EL (cell line): ENCODE measurements around the gene TBCK.

Source experiments
- DNase-seq: peaks from one replicate; pipeline ENCODE4 v3.0.0-alpha.2; 2016

The TBCK gene

DNA sequence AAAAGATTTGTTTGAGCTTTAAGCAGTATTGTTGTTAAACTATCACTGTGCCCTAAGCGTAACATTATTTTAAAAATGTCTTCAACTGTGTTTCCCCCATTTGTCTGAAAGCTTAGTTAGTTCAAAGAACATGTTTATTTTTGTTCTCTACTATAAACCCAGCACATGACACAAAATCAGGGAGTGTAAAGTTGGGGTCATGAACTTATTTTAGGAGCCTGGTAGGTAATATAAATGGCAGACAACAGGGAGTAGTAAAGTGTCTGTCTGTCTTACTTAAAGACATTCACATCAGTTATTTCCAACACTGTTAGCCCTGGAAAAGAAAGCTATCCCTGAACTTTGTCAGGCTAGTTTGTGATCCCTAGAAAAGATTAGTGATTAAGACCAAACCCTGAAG, 4.2 kb upstream of the TBCK start:
- DNase-seq, result no peak

DNA sequence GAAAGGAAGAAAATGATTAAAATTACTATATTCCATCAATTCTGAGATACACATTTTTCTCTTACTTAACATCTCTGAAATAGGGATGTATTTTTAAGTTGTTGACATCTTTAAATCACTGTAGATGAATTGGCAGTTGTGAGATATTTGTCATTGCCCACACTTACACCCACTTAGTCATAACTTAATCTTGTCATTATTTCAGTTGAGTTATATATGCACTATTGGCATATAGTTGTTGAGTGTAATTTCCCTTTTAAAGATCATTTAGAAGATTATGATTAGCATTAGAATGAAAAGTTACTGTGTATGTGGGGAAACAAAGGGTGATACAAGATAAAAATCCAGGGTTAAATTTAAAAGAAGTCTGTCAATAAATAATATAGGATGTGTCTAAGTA, 2.5 kb upstream of the TBCK start:
- no peak for DNase-seq

DNA sequence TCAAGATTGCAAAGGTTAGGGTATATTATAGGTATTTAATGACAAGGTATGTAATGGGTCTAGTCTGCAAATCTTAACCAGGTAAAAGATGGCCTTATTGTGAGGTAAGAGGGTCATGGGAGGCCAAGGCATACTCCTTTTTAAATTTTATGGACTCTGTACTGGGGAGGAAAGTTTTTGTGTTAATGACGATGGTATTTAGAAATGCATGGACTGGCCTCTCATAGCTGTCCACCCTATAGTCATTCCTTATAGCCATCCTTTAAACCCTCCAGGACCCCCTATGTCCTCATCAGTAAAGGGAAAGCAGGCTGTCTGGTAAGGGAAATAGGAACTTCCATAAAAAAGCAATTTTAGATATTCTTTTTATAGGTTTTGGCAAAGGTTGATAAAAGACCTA, 1.8 kb upstream of the TBCK start:
- DNase-seq, result no peak

DNA sequence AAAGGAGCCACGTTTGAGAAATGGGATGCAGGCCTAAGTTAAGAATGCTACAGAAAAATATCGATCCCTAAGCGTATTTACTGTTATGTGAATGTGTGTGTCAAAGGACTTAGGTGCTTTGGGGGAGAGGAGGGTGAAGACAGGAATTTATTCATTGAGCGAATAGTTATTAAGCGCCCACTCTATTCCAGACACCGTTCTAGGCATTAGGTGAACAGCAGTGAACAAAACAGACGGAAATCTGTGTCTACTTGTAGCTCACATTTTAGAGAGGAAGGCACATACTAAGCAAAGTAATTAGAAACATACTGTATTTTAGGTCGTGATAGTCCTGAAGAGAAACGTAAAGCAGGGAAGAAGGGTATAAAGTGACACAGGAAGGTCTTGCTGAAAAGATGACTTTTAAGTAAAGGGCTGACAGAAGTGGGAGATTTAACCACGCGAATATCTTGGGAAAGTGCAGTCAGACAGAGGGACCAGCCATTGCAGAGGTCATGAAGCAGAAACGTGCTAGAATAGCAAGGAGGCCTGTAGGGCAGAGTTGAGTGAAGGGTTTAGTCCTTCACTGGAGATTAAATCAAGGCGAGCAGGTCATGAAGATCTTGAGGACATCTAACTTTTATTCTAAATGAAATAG, 882 bp upstream of the TBCK start:
- no peak for DNase-seq

DNA sequence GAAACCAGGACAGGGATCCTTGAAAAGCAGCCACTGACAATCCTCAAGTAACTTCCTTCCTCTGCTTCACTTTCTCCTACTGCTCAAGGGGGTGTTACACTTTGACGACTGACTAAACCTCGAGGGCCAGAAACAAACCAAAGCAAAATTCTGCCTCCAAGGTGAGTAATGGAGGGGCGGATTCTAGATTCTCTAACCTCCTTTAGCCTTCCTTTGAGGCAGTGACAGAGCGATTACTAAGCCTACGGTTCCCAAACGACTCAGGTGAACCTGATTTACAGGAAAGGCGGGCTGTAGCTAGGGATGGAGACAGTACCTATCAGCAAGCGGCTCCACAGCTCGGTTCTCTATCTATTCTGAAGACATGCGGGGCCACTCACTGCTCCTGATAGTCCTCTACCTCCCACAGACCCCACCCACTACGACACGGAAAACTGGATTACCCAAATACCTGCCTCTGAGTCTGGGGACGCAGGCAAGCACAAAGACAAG, 487 bp downstream of the TBCK start:
- peak; percentile 52 for DNase-seq

DNA sequence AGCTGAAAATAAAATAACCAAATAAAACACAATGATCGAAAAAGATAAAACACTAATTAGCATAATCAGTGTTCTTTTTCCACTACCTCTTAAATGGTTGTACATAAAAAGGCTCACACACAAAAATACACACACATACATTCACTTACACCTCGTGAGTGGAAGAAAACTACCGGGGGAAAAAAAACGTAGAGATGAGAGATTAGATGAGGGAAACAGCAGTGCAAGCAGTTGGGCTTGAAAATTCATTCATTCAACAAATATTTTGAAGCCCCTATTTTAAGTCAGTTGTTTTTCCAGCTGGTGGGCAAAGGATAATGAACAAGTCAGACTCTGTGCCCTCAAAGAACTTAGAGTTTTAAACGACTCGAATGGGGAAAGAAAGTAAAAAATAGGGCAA, 1.0 kb downstream of the TBCK start:
- DNase-seq, result no peak

DNA sequence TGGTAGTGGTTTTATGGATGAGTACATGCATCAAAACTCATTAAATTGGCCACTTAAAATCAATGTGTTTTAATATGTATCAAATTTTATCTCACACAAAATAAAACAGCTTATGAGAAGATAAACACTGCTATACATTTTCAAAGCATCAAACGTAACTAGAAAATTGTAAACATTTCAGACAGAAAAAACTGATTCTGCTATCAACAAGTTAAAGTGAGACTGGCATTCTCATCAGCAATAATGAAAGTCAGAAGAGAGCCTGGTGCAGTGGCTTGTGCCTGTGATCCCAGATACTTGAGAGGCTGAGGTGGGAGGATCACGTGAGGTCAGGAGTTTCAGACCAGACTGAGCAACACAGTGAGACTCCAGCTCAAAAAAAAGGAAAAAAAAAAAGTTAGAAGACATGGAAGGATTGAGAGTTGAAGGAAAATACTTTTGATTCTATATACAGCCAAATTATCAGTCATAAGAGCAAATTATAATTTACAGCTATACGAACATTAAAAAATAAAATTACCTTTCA, 2.9 kb downstream of the TBCK start:
- DNase-seq, result no peak

DNA sequence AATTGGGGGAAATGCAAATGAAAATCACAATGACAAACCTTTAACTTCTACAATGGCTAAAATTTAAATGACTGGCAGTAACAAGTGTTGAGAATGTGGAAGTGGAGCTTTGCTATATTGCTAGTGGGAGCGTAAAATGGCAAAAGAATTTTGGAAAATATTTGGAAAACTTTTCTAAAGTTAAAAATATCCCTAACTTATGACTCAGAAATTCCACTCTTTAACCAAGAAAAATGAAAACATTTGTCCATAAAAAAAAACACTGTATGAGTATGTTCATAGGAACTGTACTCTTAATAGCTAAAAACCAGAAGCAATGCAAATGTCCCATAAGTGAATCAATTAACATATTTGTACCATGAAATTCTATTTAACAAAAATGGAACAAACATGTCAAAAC, 3.6 kb downstream of the TBCK start:
- peak; percentile 66 for DNase-seq

DNA sequence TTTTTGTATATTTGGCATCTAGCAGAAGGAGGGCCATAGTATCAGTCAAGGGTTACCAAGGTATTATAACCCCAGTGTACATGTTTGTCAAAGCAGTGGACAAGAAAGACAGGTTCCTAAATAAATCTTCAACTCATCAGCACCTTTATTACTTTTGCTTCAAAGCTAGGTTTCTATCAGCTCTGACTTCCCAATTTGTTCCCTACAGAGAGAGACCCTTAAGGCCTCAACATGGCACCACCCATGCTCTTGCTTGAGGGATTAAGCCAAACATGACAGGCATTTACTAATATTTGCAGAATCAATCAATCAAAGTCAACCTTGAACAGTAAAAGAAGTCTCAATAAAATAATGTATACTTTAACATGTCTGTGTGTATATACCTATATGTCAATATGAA, 9.4 kb downstream of the TBCK start:
- DNase-seq, result no peak

DNA sequence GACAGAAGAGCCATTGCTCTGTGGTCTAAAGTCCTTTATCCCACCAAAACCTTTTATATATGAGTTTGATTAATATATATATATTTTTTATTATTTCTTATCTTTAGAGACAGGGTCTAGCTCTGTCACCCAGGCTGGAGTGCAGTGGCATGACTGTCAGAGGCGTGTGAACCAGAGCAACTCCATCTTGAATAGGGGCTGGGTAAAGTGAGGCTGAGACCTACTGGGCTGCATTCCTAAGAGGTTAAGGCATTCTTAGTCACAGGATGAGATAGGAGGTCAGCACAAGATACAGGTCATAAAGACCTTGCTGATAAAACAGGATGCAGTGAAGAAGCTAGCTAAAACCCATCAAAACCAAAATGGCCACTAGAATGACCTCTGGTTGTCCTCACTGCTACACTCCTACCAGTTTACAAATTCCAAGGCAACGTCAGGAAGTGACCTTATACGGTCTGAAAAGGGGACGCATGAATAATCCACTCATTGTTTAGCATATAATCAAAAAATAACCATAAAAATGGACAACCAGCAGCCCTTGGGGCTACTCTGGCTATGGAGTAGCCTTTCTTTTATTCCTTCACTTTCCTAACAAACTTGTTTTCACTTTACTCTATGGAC, 10.5 kb downstream of the TBCK start:
- peak; percentile 45 for DNase-seq

DNA sequence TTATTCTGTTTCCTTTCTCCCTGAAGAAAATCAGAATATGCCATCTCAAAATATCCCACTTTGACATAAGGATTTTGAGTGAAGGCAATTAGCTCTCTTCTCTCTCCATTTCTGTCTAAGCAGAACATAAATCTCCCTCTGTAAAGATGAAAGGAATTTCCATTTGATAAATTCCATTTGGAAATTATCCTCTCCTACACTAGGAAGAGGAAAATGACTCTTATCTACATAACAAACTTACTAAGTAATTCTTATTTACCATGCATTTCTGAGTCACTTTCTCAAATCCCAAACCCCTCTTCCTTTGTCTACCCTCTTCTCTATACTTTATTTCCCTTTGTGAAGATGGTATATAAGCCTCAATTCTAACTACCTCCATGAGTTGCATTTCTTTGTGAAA, 11.4 kb downstream of the TBCK start:
- no peak for DNase-seq

DNA sequence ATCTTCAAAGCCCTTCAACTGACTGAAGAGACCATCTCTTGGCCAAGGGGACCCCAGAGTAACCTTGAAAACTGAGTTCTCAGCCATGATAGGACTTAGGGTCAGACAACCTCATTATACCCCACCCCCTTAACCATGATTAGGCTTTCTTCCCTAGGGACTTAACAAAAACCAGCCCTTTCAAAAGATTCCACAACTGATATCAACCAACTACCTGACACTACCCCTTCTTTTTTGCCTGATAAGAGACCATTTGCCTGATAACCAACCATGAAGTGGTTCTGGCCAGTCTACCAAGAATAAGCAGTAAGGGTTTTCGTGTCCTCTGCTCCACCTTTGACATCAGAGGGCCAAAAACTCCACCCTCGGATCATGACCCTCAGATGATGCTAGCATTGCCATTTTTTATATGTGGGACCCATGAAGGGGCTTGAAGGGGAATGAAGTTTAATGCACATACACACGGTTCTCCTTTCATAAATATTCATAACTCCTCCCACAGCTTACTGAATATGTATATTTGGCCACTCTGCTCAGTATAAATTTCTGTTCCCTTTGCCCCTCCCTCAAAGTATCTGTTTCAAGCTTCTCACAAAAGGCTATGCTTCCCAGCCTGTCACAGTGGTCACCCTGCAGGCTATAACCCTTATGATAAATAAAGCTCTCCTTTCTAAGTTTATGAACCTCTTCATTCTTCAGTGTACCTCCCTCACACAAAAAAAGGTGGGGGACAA, 12.3 kb downstream of the TBCK start:
- no peak for DNase-seq

DNA sequence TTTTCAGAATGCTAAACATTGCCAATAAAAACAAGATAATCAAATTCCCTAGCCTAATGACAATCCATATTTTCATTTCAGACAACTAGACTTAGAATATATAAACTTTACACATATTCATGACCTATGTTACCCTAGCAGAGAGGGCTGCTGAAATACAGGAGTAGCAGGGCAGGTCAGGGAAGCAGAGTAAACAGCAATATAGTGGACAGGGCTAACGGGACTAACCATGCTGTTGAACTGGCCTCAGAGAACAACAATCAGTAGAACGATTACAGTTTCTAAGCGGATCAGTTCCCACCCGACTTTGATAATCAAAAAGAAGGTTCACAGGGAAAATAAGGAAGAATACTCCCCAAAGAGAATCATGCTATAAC, 14.0 kb downstream of the TBCK start:
- DNase-seq, result no peak

DNA sequence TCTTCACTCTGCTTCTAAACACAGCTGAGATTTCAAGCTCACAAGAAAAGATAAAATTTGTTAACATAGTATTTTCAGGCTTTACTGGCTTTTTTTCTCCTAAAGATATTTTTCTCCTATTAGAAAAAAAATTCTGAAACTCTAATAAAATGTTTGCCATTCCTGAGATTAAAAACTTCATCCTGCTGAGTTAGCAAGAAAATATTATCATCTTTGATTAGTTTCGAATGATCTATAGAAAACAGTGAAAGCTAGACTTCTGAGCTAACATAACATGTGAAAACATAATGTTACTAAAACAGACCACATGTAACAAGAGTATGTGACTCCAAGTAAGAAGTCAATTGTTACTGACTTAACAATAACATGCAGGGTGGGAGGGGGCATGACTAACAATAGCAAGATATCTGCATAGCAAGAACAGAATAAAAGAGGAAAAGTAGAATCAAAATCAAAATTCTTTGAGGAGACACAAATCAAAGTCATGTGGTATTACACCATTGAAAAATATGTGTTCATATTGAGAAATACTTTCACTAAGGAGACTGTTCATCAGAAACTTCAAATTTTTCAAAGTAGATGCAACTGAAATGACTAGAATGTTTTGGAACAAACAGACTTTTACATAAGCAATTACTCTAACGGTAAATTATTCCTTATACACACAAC, 14.5 kb downstream of the TBCK start:
- no peak for DNase-seq

DNA sequence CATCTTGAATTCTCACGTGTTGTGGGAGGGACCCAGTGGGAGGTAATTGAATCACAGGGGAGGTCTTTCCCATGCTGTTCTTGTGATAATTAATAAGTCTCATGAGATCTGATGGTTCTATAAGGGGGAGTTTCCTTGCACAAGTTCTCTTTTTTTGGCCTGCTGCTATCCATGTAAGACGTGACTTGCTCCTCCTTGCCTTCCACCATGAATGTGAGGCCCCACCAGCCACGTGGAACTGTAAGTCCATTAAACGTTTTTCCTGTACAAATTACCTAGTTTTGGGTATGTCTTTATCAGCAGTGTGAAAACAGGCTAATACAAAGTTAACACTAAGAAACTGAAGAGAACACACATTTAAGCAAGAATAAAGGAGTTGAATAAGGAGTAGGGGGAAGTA, 16.0 kb downstream of the TBCK start:
- DNase-seq, result no peak

DNA sequence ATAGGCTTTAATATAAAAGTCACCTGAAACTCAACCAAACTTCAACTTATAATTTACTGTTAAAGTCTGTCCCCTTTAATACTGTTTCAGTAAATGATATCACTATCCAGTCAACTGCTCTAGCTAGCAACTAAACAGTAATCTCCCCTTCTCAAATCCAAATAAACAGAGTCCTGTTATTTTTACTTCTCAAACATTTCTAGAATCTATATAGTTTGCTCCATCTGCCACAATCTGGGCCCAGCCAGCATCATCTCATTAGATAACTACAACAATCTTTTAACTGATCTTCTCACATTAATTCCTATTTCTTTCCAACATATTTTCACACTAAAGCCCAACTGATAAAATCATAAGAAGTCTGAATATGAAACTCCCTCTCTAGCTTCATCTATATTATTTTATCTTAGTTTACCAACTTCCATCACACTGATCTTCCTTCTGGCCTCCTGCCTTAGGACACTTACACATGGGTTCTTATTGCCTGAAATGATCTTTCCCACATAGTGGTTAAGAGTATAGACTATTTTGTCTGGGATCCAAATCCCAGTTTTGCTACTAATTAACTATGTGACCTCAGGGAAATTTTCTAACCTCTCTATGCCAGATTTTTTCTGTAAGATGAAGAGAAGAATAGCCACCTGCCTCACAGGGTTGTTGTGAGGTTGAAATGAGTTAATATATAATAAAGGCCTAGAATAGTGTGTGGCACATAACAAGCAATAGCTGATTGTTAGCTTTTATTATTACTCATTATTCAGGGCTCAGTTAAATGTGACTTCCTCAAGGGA, 18.6 kb downstream of the TBCK start:
- DNase-seq, result no peak

DNA sequence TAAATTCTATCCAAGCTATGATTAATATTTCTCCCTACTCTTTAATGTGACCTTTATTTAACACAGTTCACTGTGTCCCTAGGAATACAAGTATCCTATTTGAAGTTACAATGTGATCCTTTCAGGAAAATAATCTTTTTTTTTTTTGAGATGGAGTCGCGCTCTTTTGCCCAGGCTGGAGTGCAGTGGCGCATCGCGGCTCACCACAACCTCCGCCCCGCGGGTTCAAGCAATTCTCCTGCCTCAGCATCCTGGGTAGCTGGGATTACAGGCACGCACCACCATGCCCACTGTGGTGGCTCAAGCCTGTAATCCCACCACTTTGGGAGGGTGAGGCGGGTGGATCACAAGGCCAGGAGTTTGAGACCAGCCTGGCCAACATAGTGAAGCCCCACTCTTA, 21.9 kb downstream of the TBCK start:
- no peak for DNase-seq

DNA sequence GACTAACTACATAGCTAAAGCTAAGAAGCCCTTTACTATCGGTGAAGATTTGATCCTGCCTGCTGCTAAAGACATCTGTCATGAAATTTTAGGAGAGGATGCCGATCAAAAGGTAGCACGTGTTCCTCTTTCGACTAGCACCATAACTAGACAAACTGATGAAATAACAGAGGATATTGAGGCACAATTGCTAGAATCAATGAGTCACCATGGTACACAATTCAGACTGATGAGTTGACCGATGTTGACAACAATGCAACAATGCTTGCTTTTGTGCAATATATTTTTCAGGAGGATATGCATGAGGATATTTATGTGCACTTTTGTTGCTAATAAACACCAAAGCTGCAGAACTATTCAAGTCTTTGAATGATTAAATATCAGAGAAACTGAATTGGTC, 24.3 kb downstream of the TBCK start:
- DNase-seq, result no peak

DNA sequence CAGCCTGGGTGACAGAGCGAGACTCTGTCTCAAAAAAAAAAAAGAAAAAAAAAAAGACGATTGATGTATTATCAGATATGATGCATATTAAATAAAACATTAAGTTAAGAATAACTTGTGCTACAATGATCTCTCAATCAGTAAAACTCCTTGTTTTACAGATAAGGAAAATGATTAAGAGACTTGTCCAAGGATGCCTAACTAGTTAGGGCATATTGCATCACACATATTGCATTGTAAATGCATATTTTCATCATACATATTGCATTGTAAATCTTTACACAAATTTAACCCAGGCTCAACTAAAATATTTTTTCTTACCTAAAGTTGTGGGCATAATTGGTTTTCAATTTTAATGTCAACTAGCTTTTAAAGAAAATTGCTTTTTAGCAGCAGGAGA, 26.3 kb downstream of the TBCK start:
- DNase-seq, result no peak

DNA sequence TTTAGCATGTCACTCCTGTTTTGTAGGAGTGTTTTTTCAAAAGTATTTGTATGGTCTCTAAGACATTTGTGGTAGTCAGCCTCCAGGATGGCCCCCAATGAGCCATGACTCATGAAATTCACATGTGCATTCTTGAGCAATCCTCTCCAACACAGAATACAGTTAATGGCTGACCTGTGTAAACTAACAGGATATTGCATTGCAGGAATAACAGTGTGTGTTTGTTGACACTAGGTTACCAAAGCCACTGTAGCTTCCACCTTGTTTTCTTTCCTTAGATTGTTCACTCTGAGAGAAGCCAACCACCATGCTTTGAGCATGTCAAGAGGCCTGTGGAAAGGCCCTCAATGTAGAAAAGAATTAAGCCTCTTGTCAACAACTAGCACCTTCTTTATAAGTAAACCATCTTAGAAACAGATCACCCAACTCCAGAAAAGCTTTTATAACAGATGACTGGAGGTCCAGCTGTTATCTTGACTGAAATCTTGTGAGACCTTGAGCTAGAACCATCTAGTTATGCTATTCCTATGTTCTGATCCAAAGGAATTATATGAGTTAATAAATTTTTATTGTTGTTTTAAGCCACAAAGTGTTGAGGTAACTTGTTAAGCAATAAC, 28.5 kb downstream of the TBCK start:
- peak; percentile 84 for DNase-seq

DNA sequence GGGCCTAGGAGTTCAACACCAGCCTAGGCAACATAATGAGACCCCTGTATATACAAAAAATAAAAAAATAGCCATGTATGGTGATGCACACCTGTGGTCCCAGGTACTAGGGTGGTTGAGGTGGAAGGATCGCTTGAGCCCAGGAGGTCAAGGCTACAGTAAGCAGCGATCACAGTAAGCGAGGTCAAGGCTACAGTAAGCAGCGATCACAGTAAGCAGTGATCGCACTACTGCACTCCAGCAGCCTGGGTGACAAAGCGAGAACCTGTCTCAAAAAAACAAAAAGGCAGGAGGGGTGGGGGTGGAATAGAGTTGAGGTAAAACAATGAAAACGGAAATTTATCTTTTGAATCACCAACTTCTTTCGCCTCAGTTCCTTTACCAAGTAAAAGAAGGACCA, 29.4 kb downstream of the TBCK start:
- no peak for DNase-seq

DNA sequence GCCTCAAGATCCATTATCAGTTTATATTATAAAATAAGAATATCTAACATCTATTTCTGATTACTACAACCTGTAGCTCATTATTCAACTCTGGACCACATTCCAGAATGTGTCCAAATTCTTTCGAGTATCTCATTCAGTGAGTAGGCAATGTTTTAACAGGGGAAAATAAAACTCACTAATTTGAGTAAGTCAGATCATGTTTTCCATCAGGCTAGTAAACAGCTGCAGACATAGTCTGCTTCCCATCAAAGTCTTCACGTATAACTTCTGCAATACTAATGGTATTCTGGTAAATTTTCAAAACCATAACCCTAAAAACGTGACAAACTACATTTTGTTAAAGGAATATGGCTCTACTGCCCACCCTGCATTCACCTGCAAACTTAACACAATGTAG, 31.8 kb downstream of the TBCK start:
- no peak for DNase-seq
